ENCODE results near the gene SLC13A2. TPM values are rescaled to one million over a fixed set of nuclear protein-coding genes. Genes with fewer than 3 reads are reported as not detected.
"Not testable (repeated sequence)": the region's sequence is repeated elsewhere in the genome, so short reads cannot be mapped to it uniquely, and the experiment has no call there.

Gene SLC13A2
- total and polyA plus RNA-seq, 12 donors: not detected

DNA sequence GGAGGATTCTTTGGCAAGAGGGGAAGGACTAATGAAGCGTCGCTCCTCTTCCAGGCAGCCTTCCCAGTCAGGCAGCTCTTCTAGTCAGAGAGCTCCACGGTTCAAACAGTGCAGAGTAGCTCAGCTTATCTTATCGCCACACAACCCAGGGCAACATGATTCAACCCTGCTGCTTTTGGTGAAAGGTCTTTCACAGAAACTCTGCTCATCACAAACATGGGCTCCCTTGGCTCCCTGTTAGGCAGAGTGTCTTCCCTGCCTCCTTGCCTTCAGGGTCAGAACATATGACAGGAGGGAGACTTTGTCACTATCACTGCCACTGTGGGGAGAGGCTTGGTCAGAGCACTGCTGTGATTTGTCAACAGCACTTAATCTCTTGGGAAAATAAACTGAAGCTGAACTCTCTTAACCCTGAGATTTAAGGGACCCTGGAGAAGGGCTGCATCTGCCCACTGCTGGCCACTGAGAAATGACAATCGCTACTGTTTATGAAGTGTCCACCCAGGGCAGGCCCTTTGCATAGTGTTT is 6.9 kb upstream of the SLC13A2 start:
- Histone ChIP-seq H3K36me3 (no peaks in the 10 kb centered on the region), H3K4me1 (peaks cover 0 to 26% (median 0%) of the 10 kb centered on the region in 9 donors), H3K9me3 (no peaks in the 10 kb centered on the region), H3K27me3 (peaks cover 0 to 37% (median 19%) of the 10 kb centered on the region in 7 donors), H3K4me3 (no peak overlapping the region), H3K27ac (no peak overlapping the region)
- WGBS, 2 donors: 13 to 17% methylated on average over 5 of the region's 5 CpGs
- intact Hi-C loops (cut with DNase I): loop anchor here in 1 of 10 donors (10.0 kb wide), 1 partner anchor 62 kb away; the partner anchor contains the start of gene SLC46A1
- no peak for DNase-seq
- peak in 2 of 8 donors; percentile 12 to 51 for ATAC-seq
- TF ChIP-seq, protein P1, sequence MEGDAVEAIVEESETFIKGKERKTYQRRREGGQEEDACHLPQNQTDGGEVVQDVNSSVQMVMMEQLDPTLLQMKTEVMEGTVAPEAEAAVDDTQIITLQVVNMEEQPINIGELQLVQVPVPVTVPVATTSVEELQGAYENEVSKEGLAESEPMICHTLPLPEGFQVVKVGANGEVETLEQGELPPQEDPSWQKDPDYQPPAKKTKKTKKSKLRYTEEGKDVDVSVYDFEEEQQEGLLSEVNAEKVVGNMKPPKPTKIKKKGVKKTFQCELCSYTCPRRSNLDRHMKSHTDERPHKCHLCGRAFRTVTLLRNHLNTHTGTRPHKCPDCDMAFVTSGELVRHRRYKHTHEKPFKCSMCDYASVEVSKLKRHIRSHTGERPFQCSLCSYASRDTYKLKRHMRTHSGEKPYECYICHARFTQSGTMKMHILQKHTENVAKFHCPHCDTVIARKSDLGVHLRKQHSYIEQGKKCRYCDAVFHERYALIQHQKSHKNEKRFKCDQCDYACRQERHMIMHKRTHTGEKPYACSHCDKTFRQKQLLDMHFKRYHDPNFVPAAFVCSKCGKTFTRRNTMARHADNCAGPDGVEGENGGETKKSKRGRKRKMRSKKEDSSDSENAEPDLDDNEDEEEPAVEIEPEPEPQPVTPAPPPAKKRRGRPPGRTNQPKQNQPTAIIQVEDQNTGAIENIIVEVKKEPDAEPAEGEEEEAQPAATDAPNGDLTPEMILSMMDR (IDR thresholded peaks at IDR 0.05): no peak

DNA sequence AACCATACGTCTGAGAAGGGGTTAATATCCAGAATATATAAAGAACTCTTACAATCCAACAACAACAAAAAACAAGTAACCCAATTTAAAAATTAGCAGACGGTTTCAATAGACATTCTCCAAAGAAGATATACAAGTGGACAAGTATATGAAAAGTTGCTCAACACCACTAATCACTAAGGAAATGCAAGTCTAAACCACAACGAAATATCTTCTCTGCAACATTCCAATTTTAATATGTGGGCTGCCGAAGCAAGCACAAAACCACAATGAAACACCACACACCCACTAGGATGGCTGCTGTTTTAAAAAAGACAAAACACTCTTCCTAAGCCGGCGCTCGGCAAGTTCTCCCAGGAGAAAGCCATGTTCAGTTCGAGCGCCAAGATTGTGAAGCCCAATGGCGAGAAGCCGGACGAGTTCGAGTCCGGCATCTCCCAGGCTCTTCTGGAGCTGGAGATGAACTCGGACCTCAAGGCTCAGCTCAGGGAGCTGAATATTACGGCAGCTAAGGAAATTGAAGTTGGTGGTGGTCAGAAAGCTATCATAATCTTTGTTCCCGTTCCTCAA is 5.9 kb upstream of the SLC13A2 start:
- no peaks in the 10 kb centered on the region for H3K36me3 ChIP-seq
- no peak for DNase-seq
- H3K4me3 ChIP-seq: no peak overlapping the region
- ATAC-seq: no peak
- peaks cover 0 to 37% (median 19%) of the 10 kb centered on the region in 7 donors for H3K27me3 ChIP-seq
- WGBS, 2 donors: 71 to 72% methylated on average over 17 of the region's 17 CpGs
- no peaks in the 10 kb centered on the region for H3K9me3 ChIP-seq
- no peak overlapping the region for H3K27ac ChIP-seq
- peaks cover 0 to 26% (median 0%) of the 10 kb centered on the region in 9 donors for H3K4me1 ChIP-seq
- intact Hi-C loops (cut with DNase I): loop anchor here in 1 of 10 donors (10.0 kb wide), 1 partner anchor 63 kb away; the partner anchor contains the start of gene SLC46A1
- TF ChIP-seq, protein P1 (IDR thresholded peaks at IDR 0.05): no peak

DNA sequence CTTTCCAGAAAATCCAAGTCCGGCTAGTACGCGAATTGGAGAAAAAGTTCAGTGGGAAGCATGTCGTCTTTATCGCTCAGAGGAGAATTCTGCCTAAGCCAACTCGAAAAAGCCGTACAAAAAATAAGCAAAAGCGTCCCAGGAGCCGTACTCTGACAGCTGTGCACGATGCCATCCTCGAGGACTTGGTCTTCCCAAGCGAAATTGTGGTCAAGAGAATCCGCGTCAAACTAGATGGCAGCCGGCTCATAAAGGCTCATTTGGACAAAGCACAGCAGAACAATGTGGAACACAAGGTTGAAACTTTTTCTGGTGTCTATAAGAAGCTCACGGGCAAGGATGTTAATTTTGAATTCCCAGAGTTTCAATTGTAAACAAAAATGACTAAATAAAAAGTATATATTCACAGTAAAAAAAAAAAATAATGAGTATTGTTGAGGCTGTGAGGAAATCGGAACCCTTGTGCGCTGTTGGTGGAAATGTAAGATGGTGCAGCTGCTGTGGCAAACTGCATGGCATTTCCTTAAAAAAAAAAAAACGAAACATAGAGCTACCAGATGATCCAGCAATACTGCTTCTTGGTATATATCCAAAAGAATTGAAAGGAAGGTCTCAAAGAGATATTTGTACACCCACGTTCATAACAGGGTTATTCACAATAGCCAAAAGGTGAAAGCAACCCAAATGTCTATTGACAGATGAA is 5.3 kb upstream of the SLC13A2 start:
- not testable (repeated sequence) for H3K36me3 ChIP-seq, H3K27ac ChIP-seq, DNase-seq, ATAC-seq, H3K4me3 ChIP-seq, H3K9me3 ChIP-seq
- peaks cover 0 to 26% (median 0%) of the 10 kb centered on the region in 9 donors for H3K4me1 ChIP-seq
- WGBS, 2 donors: 75 to 79% methylated on average over 17 to 18 of the region's 20 CpGs
- peaks cover 0 to 35% (median 19%) of the 10 kb centered on the region in 7 donors for H3K27me3 ChIP-seq
- intact Hi-C loops (cut with DNase I): loop anchor here in 1 of 10 donors (10.0 kb wide), 1 partner anchor 63 kb away; the partner anchor contains the start of gene SLC46A1

DNA sequence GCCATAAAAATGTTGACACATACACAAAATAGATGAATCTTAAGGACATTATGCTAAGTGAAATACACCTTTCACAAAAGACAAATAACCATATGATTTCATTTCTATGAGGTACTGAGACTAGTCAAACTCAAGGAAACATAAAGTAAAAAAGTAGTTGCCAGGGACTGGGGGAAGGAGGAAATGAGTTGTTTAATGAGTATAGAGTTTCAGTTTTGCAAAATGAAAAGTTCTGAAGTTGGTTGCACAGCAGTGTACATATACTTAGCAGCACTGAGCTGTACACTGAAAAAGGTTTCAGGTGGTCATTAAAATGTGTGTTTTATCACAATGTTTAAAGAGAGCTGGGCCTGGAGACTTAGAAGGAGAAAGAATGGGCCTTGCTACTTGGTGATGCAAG is 4.7 kb upstream of the SLC13A2 start:
- peaks cover 0 to 35% (median 18%) of the 10 kb centered on the region in 7 donors for H3K27me3 ChIP-seq

More for the DNA sequence above, 4.7 kb upstream of the SLC13A2 start:
- Histone ChIP-seq H3K4me1 (peaks cover 0 to 26% (median 0%) of the 10 kb centered on the region in 9 donors), H3K27ac (no peak overlapping the region), H3K4me3 (no peak overlapping the region), H3K9me3 (no peaks in the 10 kb centered on the region), H3K36me3 (no peaks in the 10 kb centered on the region)
- intact Hi-C loops (cut with DNase I): loop anchor here in 1 of 10 donors (10.0 kb wide), 1 partner anchor 64 kb away; the partner anchor contains the start of gene SLC46A1
- no peak for DNase-seq
- TF ChIP-seq, protein P1 (IDR thresholded peaks at IDR 0.05): no peak
- ATAC-seq: no peak
